ENCODE data around the gene DHX57. TPM values are rescaled to one million over a fixed set of nuclear protein-coding genes. Genes with fewer than 3 reads are reported as not detected.
A peak's percentile ranks its signal among the peaks of the same experiment; 100 is the strongest.
"Not testable (repeated sequence)": the region's sequence is repeated elsewhere in the genome, so short reads cannot be mapped to it uniquely, and the experiment has no call there.

Gene DHX57
- total RNA-seq, 1 donor from 2014 or later = 11.0 TPM

- H3K4me3 ChIP-seq (ENCODE audit: low read depth, low read length) = no peak overlapping the region
- TF ChIP-seq, protein P1, sequence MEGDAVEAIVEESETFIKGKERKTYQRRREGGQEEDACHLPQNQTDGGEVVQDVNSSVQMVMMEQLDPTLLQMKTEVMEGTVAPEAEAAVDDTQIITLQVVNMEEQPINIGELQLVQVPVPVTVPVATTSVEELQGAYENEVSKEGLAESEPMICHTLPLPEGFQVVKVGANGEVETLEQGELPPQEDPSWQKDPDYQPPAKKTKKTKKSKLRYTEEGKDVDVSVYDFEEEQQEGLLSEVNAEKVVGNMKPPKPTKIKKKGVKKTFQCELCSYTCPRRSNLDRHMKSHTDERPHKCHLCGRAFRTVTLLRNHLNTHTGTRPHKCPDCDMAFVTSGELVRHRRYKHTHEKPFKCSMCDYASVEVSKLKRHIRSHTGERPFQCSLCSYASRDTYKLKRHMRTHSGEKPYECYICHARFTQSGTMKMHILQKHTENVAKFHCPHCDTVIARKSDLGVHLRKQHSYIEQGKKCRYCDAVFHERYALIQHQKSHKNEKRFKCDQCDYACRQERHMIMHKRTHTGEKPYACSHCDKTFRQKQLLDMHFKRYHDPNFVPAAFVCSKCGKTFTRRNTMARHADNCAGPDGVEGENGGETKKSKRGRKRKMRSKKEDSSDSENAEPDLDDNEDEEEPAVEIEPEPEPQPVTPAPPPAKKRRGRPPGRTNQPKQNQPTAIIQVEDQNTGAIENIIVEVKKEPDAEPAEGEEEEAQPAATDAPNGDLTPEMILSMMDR (conservative IDR thresholded peaks at IDR 0.05; ENCODE audit: low read depth, low read length) = no peak
- DNase-seq (ENCODE audit: low read depth) = no peak
These were observed 69.6 kb downstream of the DHX57 start for GRCh38 chr2:38806015-38806732.

DNA sequence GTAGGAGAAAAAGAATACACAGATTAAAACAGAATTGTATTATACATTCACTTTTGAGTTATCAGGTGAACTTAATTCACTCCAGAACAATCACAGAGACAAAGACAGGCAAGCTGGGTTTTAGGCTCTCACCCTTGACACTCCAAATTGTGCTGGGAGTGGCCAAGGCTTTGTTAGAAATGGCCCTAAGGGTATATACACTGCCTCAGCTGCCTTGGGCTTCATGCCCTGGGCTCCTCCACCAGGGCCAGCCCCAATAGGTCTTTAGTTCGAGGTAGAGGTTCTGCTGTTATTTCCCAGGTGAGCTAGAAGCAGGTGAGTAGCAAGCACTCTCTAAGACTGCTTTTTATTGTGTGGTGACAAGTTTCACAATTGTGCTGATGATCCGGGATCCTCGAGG, 77.8 kb downstream of the DHX57 start:
- no peak for DNase-seq (ENCODE audit: low read depth)
- TF ChIP-seq, protein P1 (conservative IDR thresholded peaks at IDR 0.05; ENCODE audit: low read depth, low read length) = no peak
- H3K4me3 ChIP-seq (ENCODE audit: low read depth, low read length) = no peak overlapping the region

DNA sequence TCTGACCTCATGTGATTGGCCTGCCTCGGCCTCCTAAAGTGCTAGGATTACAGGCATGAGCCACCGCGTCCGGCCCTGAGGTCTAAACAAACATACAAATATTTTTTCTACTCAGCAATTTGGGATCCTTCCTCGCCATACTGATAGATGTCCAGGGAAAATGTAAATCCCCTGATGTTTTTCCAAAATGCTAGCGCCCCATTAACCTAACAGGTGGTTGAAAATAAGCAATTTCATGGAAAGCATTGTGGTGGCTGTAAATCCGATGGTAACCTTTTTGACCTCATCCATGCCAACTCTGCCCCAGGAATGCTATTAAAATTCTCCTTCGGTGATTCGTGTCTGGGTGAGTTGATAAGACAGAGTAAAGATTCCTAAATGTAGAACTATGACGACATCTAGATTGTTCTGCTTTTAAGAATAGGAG, 78.5 kb downstream of the DHX57 start:
- TF ChIP-seq, protein P1 (conservative IDR thresholded peaks at IDR 0.05; ENCODE audit: low read depth, low read length) = no peak
- no peak for DNase-seq (ENCODE audit: low read depth)

GRCh38 chr2:38795016-38795415, 80.7 kb downstream of the DHX57 start:
- not testable (repeated sequence) for H3K4me3 ChIP-seq (ENCODE audit: low read depth, low read length); DNase-seq (ENCODE audit: low read depth)

More for the DNA sequence above, 78.5 kb downstream of the DHX57 start:
- H3K4me3 ChIP-seq (ENCODE audit: low read depth, low read length) = no peak overlapping the region

- TF ChIP-seq, protein P1 (conservative IDR thresholded peaks at IDR 0.05; ENCODE audit: low read depth, low read length) = no peak
- H3K4me3 ChIP-seq (ENCODE audit: low read depth, low read length) = no peak overlapping the region
- DNase-seq (ENCODE audit: low read depth) = peak; percentile 40
These were observed 81.3 kb downstream of the DHX57 start for GRCh38 chr2:38794235-38794946.

GRCh38 chr2:38793511-38793910, 82.2 kb downstream of the DHX57 start:
- no peak for DNase-seq (ENCODE audit: low read depth)
- TF ChIP-seq, protein P1 (conservative IDR thresholded peaks at IDR 0.05; ENCODE audit: low read depth, low read length) = no peak
- H3K4me3 ChIP-seq (ENCODE audit: low read depth, low read length) = no peak overlapping the region

GRCh38 chr2:38792751-38793150, 83.0 kb downstream of the DHX57 start:
- no peak overlapping the region for H3K4me3 ChIP-seq (ENCODE audit: low read depth, low read length)
- no peak for DNase-seq (ENCODE audit: low read depth)
- TF ChIP-seq, protein P1 (conservative IDR thresholded peaks at IDR 0.05; ENCODE audit: low read depth, low read length) = no peak

- DNase-seq (ENCODE audit: low read depth); H3K4me3 ChIP-seq (ENCODE audit: low read depth, low read length): not testable (repeated sequence)
These were observed 83.4 kb downstream of the DHX57 start for GRCh38 chr2:38792321-38792720.
